ENCODE data around the gene CXCL14. TPM values are rescaled to one million over a fixed set of nuclear protein-coding genes. Genes with fewer than 3 reads are reported as not detected.
"Not testable (repeated sequence)": the region's sequence is repeated elsewhere in the genome, so short reads cannot be mapped to it uniquely, and the experiment has no call there.

Gene CXCL14
- total RNA-seq, 1 donor from 2014 or later, result 1.2 TPM

GRCh38 chr5:135549413-135549812 is 29.4 kb downstream of the CXCL14 start:
- DNase-seq (ENCODE audit: low spot score), result no peak
- intact Hi-C loops (cut with DNase I), result no loop called here

GRCh38 chr5:135547590-135548254 is 31.1 kb downstream of the CXCL14 start:
- intact Hi-C loops (cut with DNase I), result no loop called here
- no peak for DNase-seq (ENCODE audit: low spot score)

- intact Hi-C loops (cut with DNase I), result no loop called here
- no peak for DNase-seq (ENCODE audit: low spot score)
Observed at GRCh38 chr5:135546912-135547311, 31.9 kb downstream of the CXCL14 start.

- no peak for DNase-seq (ENCODE audit: low spot score)
- intact Hi-C loops (cut with DNase I), result no loop called here
Observed at GRCh38 chr5:135546101-135546500, 32.7 kb downstream of the CXCL14 start.

- intact Hi-C loops (cut with DNase I), result no loop called here
- DNase-seq (ENCODE audit: low spot score), result no peak
Observed at GRCh38 chr5:135545099-135545498, 33.7 kb downstream of the CXCL14 start.

GRCh38 chr5:135543485-135544304 is 35.1 kb downstream of the CXCL14 start:
- DNase-seq (ENCODE audit: low spot score), result no peak
- intact Hi-C loops (cut with DNase I), result no loop called here

GRCh38 chr5:135543001-135543484 is 35.7 kb downstream of the CXCL14 start:
- DNase-seq (ENCODE audit: low spot score), result no peak
- intact Hi-C loops (cut with DNase I), result no loop called here

- DNase-seq (ENCODE audit: low spot score), result no peak
- intact Hi-C loops (cut with DNase I), result no loop called here
Observed at GRCh38 chr5:135541807-135542502, 36.8 kb downstream of the CXCL14 start.

GRCh38 chr5:135539430-135540005 is 39.3 kb downstream of the CXCL14 start:
- DNase-seq (ENCODE audit: low spot score), result no peak
- intact Hi-C loops (cut with DNase I), result no loop called here

- intact Hi-C loops (cut with DNase I), result no loop called here
- no peak for DNase-seq (ENCODE audit: low spot score)
Observed at GRCh38 chr5:135538261-135538660, 40.5 kb downstream of the CXCL14 start.

- intact Hi-C loops (cut with DNase I), result no loop called here
- no peak for DNase-seq (ENCODE audit: low spot score)
Observed at GRCh38 chr5:135537745-135538144, 41.0 kb downstream of the CXCL14 start.

- intact Hi-C loops (cut with DNase I), result no loop called here
- no peak for DNase-seq (ENCODE audit: low spot score)
Observed at GRCh38 chr5:135537271-135537670, 41.5 kb downstream of the CXCL14 start.

- DNase-seq (ENCODE audit: low spot score), result no peak
- intact Hi-C loops (cut with DNase I), result no loop called here
Observed at GRCh38 chr5:135535820-135536801, 42.7 kb downstream of the CXCL14 start, which contains the start of gene NEUROG1. Gene NEUROG1, minus strand, starts transcription at chr5:135535964. Its CDS starts 274 bp downstream, at chr5:135535690.

GRCh38 chr5:135535420-135535819 is 43.4 kb downstream of the CXCL14 start:
- intact Hi-C loops (cut with DNase I), result no loop called here
- no peak for DNase-seq (ENCODE audit: low spot score)

GRCh38 chr5:135534609-135535419 is 44.0 kb downstream of the CXCL14 start:
- no peak for DNase-seq (ENCODE audit: low spot score)
- intact Hi-C loops (cut with DNase I), result no loop called here

GRCh38 chr5:135533794-135534193 is 45.0 kb downstream of the CXCL14 start:
- intact Hi-C loops (cut with DNase I), result no loop called here
- no peak for DNase-seq (ENCODE audit: low spot score)

GRCh38 chr5:135533334-135533733 is 45.5 kb downstream of the CXCL14 start:
- no peak for DNase-seq (ENCODE audit: low spot score)
- intact Hi-C loops (cut with DNase I), result no loop called here

- DNase-seq (ENCODE audit: low spot score); intact Hi-C loops (cut with DNase I): not testable (repeated sequence)
Observed at GRCh38 chr5:135529576-135529975, 49.2 kb downstream of the CXCL14 start.

Measured in cardiac septum (tissue), 1 donor.